ENCODE measurements around the gene SMPD4. TPM values are rescaled to one million over a fixed set of nuclear protein-coding genes. Genes with fewer than 3 reads are reported as not detected.
"Not testable (repeated sequence)": the region's sequence is repeated elsewhere in the genome, so short reads cannot be mapped to it uniquely, and the experiment has no call there.

The SMPD4 gene, protein sequence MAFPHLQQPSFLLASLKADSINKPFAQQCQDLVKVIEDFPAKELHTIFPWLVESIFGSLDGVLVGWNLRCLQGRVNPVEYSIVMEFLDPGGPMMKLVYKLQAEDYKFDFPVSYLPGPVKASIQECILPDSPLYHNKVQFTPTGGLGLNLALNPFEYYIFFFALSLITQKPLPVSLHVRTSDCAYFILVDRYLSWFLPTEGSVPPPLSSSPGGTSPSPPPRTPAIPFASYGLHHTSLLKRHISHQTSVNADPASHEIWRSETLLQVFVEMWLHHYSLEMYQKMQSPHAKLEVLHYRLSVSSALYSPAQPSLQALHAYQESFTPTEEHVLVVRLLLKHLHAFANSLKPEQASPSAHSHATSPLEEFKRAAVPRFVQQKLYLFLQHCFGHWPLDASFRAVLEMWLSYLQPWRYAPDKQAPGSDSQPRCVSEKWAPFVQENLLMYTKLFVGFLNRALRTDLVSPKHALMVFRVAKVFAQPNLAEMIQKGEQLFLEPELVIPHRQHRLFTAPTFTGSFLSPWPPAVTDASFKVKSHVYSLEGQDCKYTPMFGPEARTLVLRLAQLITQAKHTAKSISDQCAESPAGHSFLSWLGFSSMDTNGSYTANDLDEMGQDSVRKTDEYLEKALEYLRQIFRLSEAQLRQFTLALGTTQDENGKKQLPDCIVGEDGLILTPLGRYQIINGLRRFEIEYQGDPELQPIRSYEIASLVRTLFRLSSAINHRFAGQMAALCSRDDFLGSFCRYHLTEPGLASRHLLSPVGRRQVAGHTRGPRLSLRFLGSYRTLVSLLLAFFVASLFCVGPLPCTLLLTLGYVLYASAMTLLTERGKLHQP
- 22.5 TPM for total RNA-seq

DNA sequence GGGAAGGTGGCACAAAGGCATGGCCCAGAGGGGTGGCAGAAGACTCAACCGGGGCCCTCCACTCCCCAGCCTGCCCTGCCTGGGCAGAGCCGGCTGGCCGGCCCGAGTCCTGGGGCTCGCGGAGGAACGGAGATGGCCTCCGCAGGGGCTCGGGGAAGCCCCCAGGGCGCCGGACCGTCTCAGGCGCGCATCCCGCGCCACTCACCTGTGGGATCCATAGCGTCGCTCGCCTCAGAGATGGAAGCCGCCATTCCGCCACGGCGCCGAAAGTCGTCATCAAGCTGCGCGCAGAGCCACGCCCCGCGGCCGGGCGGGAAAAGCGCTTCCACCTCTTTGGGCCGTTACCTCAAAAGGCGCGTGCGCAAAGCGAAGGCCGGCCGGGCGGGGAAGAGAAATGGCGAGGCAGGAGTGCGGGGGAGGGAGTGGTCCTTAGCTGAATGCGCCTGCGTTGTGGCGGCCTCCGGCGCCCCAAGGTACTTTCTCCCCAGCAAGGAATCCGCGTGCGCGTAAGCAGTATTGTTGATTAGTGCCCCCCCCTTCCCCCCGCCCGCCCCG is at the start of gene SMPD4:
Gene SMPD4 (minus strand): TSS at position 278 of the 555 bp plus-strand sequence. CDS start 5,010 bp downstream, outside the sequence.
- DNase-seq, result peak; percentile 99

DNA sequence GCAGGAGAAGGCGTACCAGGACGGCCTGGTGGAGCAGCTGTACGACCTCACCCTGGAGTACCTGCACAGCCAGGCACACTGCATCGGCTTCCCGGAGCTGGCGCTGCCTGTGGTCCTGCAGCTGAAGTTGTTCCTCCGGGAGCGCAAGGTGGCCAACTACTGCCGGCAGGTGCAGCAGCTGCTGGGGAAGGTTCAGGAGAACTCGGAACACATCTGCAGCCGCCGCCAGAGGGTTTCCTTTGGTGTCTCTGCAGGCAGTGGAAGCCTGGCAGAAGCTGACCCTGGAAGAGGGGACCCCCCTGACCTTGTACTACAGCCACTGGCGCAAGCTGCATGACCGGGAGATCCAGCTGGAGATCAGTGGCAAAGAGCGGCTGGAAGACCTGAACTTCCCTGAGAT is 49.5 kb upstream of the SMPD4 start:
- DNase-seq, result not testable (repeated sequence)

DNA sequence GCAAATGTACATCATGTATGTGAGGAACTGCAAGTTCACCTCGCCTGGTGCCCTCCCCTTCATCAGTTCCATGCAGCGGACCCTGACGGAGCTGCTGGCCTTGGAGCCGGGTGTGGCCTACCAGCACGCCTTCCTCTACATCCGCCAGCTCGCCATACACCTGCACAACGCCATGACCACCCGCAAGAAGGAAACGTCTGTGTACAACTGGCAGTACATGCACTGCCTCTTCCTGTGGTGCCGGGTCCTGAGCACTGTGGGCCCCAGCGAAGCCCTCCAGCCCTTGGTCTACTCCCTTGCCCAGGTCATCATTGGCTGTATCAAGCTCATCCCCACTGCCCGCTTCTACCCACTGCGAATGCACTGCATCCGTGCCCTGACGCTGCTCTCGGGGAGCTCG is 49.0 kb upstream of the SMPD4 start:
- not testable (repeated sequence) for DNase-seq

DNA sequence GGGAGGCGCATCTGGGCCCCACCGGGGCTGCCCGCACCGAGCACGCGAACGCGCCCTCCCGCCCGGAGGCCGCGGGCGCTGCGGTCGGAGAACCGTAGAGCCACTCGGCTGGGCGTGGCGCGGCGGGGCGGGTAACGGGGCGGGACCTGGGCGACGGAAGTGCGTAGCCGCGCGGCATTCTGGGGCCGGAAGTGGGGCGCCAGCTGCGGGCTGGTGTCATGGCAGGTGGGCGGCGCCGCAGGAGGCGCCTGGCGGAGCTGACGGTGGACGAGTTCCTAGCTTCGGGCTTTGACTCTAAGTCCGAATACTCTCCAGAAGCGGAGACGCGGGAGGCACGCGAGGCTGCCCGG is 47.7 kb upstream of the SMPD4 start:
- DNase-seq, result peak; percentile 58

DNA sequence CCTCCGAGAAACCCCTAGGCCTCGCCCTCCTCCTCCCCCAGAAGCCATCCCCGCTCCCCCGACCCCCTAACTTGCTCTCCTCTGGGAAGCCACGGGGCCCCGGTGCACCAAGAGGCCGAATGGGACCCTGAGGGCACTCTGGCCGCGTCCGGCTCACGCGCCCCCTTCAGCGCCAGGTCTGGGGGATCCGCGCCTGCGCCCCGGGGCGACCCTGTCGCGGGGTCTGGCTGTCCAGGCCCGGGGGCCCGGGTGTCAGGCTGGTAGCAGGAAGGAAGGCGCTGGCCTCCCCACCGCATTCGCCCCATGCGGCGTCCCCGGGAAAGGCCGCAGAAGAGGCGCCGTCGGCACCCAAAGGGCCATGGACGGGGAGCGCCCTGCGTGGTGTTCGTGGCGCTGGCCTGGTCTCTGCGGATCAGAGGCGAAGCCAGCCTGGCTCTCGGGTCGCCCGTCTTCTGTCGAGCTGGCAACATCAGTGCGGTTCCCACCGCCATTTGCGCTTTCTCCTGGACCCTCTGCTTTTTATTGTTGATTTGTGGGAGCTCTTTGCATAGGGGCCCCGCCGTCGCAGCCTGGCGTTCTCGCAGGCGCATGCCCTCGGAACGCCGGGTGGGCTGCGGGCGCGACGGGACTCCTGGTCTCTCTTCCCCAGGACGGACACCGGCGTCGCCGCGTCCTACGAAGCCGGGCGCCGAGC is 47.2 kb upstream of the SMPD4 start:
- DNase-seq, result not testable (repeated sequence)

DNA sequence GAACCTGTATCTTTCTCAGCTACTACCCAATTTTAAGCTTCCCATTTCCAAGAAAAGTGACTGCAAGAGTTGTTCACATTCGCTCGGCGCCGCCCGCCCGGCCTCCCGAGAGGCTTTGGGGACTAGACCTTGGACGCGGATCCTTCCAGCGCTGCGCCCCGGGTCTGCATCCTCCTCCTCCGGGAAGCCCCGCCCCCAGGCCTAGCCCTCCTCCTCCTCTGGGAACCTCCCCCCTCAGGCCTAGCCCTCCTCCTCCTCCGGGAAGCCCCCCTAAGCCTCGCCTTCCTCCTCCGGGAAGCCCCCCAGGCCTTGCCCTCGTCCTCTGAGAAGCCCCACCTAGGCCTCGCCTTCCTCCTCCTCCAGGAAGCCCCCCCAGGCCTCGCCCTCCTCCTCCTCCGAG is 46.6 kb upstream of the SMPD4 start:
- not testable (repeated sequence) for DNase-seq

DNA sequence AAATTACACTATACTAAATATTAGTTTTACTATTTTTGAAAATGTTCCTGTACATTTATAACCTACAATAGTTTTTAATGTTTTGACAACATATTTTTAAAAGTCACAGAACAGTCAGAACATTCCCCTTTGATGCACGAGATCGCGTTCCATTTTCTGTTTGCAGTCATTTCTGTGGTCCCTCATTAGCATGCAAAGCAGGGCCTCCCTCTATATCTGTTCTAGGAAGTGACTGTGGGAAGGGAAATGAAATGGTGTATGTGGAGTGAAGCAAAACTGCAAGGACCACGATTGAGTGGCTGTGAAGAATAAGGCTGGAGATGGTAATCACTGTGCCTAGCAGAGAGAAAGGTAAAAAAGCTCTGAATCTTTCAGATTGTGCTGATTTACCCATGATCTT is 41.1 kb upstream of the SMPD4 start:
- not testable (repeated sequence) for DNase-seq

DNA sequence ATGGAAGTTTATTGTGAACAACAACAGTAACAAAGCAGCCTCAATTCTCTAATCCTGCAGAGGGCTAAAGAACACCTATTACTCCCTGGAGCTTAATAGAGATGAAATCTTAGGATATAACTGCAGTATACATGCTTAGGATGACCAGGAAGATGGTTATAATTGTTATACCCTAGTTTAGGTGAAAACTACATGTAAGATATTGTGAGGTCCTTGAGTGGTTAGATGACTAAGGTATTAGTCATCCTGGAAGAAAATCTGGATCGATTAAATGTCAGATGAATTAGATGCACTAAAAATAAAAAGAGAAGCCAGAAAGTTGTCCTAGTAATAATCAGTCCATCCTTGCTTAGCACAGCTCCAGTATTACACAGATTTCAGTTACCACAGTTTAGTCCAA is 39.1 kb upstream of the SMPD4 start:
- DNase-seq, result not testable (repeated sequence)

DNA sequence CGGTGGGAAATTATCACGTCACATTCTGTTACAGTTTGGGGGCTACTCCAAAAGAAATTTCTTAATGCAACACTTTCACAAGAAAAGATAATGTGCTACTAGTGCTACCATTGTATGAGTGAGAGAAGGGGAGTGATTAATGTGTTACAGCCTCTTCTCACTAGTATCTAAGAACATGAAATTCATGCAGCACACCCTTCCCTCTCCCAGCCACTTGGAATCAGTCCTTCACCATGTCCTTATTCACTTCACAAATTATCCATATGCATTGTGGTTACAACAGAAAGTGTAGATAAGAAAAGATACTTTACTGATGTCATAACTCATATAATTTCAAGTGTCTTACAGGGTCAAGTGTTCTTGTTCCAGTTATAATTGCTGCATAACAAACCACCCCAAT is 37.7 kb upstream of the SMPD4 start:
- DNase-seq, result not testable (repeated sequence)

DNA sequence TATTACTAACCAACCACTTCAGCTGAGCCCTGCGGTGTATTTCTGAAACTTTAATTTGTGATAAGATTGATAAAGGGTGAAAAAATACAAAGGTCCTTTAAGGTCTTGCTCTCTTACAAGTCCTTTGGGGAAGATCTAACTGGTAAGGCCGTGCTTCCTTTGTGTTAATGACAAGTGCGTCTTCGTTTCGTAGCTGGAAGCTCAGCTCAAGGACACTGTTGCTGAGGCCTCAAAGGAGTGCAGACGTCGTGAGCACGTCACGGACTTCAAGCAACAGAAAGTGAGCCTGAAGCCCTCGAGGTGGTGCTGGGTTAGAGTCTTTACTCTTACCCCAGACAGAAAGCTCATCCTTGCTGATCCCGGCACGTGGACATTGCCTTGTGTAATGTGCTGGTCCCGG is 25.6 kb upstream of the SMPD4 start:
- DNase-seq, result not testable (repeated sequence)

DNA sequence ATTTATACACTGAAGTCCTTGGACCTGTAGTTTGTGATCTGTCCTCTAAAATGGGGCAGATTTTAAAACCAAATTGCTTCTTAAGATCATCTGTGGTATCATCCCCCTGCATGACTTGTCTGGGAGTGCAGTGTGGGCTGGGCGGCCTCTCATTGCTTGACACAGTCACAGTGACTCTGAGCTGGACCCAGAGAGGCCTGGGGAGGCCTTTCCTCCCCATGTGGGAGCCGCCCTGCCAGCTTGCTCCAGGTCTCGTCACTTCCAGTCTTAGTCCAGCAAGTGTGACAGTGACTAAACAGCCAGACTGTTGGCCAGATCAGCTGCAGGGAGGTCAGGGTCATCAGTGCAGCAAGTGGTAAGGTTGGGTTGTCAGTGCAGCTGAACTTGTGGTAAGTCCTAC is 21.7 kb upstream of the SMPD4 start:
- DNase-seq, result not testable (repeated sequence)

DNA sequence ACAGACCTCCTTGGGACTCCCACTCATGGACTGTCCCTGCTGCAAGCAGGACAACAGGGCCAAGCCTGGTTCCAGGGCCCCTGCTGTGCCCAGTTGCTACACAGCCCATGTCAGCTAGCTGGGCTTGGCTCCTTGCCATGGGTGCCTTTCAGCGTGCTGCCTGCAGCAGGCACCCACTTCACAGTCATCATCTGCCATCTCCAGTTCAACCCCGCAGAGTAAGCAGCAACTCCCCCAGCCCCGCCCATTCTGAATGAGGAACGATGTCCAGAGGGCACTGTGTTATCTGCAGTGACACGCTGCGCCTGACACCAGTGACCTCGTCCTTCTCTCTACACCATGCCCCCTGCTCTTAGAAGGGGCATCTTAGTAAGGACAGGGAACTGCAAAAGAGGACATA is 21.1 kb upstream of the SMPD4 start:
- DNase-seq, result not testable (repeated sequence)

DNA sequence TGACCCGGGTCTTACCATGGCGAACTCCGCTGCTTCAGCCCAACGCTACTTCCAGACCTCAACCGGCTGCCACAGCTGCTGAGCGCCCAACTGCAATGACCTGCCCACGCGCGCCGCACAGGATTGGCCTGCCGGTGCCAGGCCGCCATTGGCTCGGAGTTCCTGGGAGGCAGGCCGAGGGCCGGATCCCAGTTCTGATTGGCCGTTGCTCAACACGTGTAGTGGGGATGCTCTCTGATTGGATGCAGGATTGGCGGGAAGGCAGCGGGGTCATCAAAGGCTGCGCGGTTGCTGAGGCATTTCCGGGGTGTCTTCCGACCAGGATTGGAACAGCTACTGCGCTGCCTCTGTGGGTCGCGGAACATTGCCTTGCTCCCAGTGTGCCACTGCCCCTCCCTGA is 16.9 kb upstream of the SMPD4 start, which contains the start of gene TUBA3E:
Gene TUBA3E (minus strand): TSS at position 97 of the 400 bp plus-strand sequence. CDS start 79 bp downstream, at position 18.
- DNase-seq, result no peak

DNA sequence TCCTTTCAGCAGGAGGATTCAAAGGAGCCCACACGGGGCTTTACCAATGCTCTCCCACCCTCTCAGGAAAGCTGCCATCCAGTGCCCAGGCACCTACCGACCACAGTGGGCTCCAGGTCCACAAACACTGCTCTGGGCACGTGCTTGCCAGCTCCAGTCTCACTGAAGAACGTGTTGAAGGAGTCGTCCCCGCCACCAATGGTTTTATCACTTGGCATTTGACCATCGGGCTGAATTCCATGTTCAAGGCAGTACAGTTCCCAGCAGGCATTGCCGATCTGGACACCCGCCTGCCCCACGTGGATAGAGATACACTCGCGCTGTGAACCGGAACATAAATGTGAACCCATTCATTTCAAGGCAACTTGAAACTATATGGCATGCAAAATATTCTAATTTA is 14.7 kb upstream of the SMPD4 start:
- not testable (repeated sequence) for DNase-seq

DNA sequence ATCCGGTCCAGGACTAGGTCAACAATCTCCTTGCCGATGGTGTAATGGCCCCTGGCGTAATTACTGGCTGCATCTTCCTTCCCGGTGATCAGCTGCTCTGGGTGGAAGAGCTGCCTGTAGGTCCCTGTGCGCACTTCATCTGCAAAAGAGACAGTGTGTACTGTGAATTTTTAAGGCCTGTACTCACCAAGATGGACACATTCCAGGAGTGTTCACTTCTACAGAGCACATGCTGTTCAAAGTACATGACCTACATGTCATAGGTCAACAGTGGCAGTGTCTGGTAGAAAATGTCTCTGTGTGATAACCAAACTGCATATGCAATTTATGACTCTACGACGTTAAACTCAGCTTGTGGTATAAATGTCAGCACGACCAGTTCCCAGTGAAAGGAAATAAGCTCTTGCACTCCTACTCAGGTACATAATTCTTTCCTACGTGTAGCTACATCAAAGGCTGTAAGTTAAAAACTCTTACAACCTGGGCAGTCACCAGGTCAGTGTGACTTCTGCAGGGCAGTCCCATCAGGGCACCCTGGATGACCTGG is 13.8 kb upstream of the SMPD4 start:
- DNase-seq, result not testable (repeated sequence)

DNA sequence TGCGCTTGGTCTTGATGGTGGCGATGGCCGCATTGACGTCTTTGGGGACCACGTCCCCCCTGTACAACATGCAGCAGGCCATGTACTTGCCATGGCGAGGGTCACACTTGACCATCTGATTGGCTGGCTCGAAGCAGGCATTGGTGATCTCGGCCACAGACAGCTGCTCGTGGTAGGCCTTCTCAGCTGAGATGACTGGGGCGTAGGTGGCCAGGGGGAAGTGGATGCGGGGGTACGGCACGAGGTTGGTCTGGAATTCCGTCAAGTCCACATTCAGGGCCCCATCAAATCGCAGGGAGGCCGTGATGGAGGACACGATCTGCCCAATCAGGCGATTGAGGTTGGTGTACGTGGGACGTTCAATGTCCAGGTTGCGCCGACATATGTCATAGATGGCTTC is 12.4 kb upstream of the SMPD4 start:
- not testable (repeated sequence) for DNase-seq

DNA sequence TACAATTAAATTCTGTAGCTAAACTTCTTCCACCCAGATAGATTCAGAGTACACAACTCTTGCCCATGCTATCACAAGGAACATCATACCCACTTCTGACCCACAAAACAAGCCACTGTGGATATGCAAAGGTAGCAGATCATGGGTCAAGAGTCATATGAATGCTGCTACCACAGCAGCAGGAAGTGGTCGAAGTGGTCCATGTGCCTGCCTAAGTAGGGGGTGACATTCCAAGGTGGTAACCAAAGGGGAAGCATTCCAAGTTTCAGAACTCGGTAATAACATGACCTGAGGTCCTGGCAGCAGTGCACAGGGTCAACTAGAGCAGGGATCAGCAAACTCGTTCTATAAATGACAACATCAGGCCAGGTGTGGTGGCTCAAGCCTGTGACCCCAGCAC is 11.0 kb upstream of the SMPD4 start:
- not testable (repeated sequence) for DNase-seq

DNA sequence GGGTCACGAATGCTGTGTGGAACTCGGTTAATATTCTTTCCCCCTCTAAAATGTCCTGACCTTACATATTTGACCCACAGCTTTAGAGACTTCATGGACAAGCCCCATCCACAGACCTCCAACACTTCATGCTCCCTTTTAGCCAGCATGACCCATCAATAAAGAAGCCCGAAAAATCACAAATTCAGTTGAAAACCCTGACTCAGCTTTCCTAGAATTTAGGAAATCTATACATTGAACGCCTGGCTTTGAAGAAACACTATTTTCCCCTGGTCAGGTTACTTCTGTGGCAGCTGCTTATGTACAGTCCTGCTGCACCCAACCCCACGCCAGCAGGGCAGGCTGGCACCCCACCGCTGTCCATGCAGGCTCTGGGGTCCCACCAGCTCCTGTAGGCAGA is 9.9 kb upstream of the SMPD4 start:
- DNase-seq, result not testable (repeated sequence)

DNA sequence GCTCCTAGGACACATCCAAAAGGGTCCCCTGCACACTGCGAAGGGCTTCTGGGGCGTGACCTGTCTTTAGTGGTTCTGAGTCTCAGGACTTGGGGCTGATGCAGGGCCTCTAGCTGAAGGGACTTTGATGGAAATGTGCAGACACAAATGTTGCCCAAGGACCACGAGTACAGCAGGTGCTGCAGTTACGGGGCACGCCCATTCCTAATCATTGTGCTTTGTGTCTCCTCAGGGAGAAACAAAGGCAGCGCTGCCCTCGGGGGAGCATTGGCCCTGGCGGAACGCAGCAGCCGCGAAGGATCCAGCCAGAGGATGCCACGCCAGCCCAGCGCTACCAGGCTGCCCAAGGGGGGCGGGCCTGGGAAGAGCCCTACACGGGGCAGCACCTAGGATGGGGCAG is 8.8 kb upstream of the SMPD4 start:
- no peak for DNase-seq

DNA sequence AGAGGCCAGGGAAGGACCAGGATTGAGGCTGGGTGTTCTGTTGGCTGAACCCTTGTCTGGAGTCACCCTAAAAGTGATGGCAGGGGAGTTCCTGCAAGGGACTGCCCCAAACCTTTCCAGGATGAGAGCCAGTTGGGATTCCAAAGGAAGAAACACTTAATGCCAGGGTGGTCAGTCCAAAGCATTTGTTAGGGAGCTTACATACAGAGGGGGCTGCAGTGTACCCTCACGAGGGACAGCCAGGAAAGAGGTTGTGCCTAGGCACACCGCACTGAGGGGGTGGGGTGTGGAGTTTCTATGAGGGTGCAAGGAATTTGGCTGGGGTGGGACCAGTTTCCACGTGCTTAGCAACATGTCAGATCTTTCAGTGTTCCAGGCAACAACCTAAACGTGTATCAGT is 7.6 kb upstream of the SMPD4 start:
- not testable (repeated sequence) for DNase-seq

DNA sequence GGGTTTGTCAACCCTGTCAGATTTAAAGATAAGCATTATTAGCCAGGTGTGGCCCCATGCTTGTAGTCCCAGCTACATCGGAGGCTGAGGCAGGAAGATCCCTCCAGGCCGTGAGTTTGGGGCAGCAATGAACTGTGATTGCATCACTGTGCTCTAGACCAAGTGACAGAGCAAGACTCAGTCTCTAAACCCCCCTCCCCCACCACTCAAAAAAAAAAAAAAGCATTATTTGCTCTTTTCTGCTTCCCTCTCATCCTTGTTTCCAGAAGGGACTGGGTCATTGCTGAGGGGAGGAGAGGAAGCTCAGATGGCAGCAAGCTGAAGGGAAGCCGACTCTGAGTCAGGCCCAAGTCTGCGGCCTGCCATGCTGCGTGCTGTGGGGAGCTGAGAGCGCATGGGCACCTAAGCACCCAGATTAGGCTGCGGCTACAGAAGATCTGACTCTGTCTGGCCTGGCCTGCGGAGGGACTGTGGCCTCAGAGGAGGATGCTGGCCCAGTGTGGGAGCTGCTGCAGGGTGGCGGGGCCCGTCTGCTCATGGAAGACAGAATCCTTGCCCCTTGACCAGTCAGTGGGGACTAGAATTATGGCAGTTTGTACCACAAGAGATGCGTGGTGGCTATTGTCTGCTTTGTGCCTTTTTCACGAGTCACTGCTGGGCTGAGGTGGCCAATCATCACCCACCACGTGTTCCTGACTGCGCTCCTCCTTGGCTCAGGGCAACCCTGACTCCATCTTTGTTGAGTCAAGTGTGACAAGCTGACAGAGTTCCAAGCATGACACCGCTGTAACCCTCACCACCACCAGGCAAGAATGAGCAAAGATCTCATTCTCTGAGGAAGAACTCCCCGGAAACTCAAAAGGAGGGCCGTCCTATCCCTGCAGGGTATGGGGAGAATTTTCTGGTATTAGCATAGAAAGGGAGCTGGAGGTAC is 6.7 kb upstream of the SMPD4 start:
- DNase-seq, result not testable (repeated sequence)
